ENCODE measurements around the gene CTH.
"Not testable (repeated sequence)": the region's sequence is repeated elsewhere in the genome, so short reads cannot be mapped to it uniquely, and the experiment has no call there.

Gene CTH

GRCh38 chr1:70410604-70411359 lies at the start of gene CTH:
CTH (plus strand) TSS chr1:70411268; CDS start chr1:70411416, 148 bp downstream.
- DNase-seq: peak; percentile 95

DNA sequence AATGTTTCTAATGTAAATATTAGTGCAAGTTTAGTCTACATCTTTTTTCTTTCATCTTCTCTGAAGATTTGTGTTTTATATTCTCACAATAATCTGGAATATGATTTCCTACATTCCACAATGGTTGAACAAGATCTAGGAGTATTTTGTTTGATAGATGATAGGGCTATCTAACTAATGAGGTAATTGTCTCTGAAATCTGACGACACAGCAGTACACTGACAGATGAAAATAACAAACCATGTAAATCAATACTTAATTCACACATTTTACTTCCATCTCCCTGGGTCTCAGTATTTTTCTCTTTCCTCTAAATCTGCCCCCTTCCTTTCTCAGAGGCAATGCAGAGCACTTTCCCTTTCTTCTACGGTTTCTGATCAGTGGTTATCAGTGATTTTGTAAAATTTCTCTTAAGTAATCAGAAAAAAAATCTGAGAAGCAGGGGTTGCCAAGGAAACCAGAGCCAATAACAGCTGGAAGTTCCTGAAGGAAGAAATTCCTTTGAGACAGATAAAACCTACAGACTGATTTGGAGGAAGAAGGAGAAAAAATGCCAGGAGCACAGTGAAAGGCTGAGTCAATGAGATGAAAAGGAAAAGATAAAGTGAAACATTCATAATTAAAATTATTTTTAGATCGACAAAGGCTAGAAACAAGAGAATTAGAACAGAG lies 49.2 kb upstream of the CTH start:
- peak; percentile 49 for DNase-seq

DNA sequence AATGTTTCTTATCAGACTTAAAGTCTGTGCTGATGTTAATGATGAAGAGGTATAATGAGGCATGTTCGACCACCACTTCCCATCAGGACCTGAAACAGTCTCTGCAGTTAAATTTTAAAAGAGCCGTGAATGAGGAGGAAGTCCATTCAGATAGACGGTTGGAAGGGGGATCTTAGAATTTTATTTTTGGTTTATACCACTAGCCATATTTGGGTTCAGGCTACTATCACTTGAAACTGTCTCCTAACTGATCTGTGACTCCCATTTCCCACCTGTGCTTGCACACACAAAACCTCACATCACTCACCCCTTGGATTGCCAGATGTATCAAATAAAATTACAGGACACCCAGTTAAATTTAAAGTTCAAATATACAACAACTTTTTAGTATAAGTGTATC lies 46.6 kb upstream of the CTH start:
- DNase-seq: no peak

GRCh38 chr1:70366425-70366952 lies 44.6 kb upstream of the CTH start:
- not testable (repeated sequence) for DNase-seq

- DNase-seq: not testable (repeated sequence)
Observed at GRCh38 chr1:70366997-70367396, 44.1 kb upstream of the CTH start.

DNA sequence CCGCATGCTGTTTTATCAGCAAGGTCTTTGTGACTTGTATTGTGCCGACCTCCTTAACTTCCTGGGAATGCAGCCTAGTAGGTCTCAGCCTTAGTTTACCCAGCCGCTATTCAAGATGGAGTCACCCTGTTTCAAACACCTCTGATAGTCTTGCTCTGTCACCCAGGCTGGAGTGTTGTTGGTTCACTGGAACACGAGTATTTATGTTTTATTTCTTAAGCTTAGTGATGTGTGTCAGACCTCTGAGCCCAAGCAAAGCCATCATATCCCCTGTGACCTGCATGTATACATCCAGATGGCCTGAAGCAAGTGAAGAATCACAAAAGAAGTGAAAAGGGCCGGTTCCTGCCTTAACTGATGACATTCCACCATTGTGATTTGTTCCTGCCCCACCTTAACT lies 43.7 kb upstream of the CTH start:
- DNase-seq: not testable (repeated sequence)

DNA sequence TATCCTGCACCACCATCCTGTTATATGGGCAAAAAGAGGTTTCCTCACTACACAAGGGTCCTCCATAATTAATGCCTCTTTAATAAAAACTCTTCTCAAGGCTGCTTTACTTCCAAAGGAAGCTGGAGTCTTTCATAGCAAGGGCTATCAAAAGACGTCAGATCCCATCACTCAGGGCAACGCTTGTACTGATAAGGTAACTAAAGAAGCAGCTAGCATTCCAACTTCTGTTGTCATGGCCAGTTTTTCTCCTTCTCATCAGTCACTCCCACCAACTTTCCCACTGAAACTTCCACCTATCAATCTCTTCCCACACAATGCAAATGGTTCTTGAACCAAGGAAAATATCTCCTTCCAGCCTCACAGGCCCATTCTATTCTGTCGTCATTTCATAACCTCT lies 39.5 kb upstream of the CTH start:
- not testable (repeated sequence) for DNase-seq

GRCh38 chr1:70372426-70372825 lies 38.6 kb upstream of the CTH start:
- DNase-seq: no peak

DNA sequence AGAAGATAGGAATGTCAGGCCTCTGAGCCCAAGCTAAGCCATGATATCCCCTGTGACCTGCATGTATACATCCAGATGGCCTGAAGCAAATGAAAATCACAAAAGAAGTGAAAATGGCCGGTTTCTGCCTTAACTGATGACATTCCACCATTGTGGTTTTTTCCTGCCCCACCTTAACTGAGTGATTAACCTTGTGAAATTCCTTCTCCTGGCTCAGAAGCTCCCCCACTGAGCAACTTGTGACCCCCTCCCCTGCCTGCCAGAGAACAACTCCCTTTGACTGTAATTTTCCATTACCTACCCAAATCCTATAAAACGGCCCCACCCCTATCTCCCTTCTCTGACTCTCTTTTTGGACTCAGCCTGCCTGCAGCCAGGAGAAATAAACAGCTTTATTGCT lies 37.5 kb upstream of the CTH start:
- not testable (repeated sequence) for DNase-seq

DNA sequence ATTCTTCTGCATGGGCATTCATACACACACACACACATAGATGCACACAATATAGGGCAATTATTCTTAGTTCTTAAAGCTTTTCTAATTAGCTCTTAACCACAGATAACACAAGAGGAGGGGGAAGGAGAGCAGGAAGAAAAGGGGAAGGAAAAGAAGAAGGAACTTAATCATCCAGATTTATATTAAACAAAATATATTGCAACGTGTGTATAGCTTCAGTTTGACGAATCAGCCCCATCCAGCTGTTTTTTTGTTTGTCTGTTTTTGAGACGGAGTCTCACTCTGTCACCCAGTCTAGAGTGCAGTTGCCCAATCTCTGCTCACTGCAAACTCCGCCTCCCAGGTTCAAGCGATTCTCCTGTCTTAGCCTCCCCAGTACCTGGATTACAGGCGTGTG lies 34.9 kb upstream of the CTH start:
- DNase-seq: no peak

- DNase-seq: no peak
Observed at GRCh38 chr1:70382682-70383081, 28.4 kb upstream of the CTH start.

DNA sequence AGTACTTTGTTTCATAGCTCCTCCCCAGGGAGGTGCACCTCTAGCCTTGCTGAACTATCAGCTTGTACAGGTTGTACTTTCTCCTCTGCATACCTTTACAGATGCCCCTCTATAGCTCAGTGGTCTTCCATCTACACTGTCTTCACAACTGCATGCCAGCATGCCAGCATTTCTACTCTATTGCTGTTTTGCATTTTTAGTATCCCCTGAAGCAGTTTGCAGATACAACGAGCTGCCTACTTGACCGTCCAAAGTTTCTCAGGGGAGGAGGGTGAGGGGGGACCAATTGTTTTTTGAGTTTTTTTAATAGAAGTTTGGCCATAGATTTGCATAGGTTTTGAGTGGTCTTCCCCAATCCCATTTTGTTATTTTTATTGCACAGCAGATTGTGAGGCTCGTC lies 27.6 kb upstream of the CTH start:
- DNase-seq: no peak

- no peak for DNase-seq
Observed at GRCh38 chr1:70384542-70384941, 26.5 kb upstream of the CTH start.

DNA sequence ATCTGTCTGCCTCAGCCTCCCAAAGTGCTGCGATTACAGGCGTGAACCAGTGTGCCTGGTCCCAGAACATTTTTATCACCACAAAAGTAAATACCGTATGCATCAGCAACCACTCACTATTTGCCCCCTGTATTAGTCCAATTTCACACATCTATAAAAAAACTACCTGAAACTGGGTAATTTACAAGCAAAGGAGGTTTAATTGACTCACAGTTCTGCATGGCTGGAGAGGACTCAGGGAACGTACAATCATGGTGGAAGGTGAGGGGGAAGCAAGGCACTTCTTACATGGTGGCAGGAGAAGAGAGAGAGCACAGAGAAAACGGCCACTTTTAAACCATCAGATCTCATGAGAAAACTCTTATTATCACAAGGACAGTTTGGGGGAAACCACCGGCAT lies 25.6 kb upstream of the CTH start:
- no peak for DNase-seq

DNA sequence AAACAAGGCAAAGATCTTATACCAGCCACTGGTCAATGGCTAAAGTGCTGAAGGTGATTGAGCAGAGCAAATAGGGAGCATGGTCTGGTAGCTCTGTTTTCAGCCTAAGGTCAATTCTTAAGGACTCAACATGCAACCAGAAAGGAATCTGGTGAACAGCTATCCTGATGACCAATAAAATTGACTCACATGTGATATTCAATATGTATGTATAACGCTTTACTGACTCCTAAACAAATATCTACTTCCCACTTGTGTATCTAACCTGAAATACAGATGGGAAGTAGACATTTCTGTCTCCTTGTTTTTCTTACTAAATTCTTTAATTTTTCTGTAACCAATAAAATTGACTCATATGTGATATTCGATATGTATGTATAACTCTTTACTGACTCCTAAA lies 24.9 kb upstream of the CTH start:
- DNase-seq: no peak

- no peak for DNase-seq
Observed at GRCh38 chr1:70387507-70387906, 23.6 kb upstream of the CTH start.

- DNase-seq: no peak
Observed at GRCh38 chr1:70392626-70393025, 18.4 kb upstream of the CTH start.

- DNase-seq: no peak
Observed at GRCh38 chr1:70396607-70397006, 14.5 kb upstream of the CTH start.

DNA sequence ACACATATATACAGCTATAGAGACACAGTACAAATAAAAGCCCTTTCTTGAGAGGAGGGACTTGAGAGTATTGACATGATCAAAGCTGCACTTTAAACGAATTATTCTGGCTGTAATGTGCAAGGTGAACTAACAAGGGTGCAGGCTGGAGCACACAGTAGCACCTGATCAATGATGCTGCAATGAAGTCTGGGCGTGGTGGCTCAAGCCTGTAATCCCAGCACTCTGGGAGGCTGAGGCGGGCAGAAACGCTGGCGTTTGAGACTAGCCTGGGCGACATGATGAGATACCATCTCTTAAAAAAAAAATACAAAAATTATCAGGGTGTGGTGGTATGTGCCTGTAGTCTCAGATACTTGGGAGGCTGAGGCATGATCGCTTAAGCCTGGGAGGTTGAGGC lies 14.1 kb upstream of the CTH start:
- no peak for DNase-seq

GRCh38 chr1:70400335-70400734 lies 10.7 kb upstream of the CTH start:
- DNase-seq: no peak

DNA sequence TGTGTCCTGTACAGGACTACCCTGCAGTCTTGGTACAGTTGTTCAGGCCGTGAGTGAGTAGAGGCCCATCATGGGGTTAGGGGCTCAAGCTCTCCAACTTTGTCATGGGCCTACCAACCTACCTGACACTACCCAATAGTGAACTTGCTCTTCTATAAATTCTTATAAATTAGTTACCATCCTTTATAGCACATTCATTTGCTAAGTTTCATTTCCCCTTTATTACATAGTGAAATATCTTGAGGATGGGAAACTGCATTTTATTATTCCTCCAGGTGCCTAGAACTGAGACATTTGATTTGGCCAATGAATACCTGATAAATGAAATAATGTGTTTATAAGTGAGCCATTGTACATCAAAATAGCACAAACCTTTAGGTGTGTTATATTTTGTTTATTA lies 9.1 kb upstream of the CTH start:
- no peak for DNase-seq

GRCh38 chr1:70403759-70404158 lies 7.3 kb upstream of the CTH start:
- DNase-seq: no peak

- DNase-seq: no peak
Observed at GRCh38 chr1:70405780-70406416, 5.2 kb upstream of the CTH start.

GRCh38 chr1:70409136-70409535 lies 1.9 kb upstream of the CTH start:
- DNase-seq: no peak
